RCC 7860 (cell line): Measurements from ENCODE around the gene ACOX1.

Experiments used
- DNase-seq: peaks from one replicate; pipeline ENCODE4 v3.0.0-alpha.2; 2015; ENCODE audit warnings: low spot score
- FAIRE-seq: peaks from 2 replicates; lab custom pipeline; 2012; peaks lifted over from hg19 to GRCh38; lab: Jason Lieb, UNC

The ACOX1 gene

DNA sequence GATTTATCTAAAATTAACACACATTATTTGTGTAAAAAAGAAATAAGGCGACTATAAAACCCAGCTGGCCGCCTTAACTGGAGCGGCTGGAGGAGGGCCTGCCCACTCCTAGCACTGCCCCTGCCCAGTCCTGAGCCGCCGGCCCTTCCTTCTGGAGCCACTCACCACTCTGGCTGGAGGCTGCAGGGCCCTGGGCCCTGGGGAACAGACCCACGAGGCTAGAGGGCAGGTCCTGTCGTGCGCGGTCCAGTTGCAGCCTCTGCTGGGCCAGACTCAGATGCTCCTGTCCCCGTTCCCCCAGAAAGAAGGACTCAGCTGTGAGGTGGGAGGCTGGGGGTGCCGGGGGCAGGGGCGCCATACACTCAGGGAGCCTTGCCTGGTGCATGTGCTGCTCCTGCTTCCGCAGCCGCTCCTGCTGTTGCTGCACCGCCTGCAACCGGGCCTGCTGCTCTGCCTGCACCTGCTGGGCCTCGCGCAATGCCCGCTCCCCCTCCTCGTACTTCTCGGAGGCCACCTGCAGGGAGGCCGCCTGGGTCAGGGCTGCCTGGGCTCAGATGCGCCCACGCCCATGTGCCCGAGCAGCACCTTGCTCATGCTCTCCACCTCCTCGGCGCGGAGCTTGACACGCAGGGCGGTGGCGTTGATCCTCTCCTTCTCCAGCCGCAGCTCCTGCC is 65.3 kb downstream of the ACOX1 start:
- no peak for FAIRE-seq
- no peak for DNase-seq

DNA sequence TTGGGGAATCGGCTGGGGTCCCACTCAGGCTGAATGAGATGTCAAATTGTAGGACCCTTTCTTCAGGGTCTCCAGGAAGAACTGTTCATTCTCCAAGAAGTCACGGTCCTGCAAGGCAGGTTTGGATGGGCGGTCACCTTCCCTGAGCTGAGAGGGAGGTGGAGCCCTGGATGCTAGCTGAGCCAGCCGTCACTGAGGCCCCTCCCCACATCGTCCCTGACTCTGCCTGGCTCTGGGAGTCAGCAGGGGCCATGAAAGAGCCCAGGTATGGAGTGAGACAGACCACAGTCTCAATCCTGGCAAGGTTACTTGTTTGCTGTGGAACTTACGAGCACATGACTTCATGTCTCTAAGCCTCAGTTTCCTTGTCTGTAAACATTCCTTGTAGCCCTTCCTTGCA is 68.3 kb downstream of the ACOX1 start:
- DNase-seq (no peak), FAIRE-seq (no peak)

DNA sequence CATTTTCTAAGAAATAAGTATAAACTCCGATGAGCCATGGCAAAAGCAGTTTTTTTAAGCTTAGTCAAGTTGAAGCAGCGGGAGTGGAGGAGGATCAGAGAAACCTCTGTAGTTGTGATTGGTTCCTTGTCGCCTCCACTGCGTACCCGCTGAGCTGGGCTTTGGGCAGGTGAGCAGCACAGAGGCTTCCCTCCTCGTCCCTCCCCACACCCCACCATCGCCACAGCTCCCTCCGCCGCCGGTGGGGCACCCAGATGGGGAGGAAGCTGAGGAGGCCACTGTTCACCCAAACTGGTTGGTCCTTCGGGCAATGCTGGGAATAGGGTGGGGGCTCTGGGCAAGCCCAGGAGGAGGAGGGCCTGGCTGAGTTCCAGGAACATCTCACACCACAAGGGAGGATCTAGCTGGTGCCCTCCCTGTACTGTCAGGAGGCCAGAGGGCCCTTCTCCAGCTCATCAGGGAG is 69.1 kb downstream of the ACOX1 start:
- DNase-seq (no peak), FAIRE-seq (no peak)

DNA sequence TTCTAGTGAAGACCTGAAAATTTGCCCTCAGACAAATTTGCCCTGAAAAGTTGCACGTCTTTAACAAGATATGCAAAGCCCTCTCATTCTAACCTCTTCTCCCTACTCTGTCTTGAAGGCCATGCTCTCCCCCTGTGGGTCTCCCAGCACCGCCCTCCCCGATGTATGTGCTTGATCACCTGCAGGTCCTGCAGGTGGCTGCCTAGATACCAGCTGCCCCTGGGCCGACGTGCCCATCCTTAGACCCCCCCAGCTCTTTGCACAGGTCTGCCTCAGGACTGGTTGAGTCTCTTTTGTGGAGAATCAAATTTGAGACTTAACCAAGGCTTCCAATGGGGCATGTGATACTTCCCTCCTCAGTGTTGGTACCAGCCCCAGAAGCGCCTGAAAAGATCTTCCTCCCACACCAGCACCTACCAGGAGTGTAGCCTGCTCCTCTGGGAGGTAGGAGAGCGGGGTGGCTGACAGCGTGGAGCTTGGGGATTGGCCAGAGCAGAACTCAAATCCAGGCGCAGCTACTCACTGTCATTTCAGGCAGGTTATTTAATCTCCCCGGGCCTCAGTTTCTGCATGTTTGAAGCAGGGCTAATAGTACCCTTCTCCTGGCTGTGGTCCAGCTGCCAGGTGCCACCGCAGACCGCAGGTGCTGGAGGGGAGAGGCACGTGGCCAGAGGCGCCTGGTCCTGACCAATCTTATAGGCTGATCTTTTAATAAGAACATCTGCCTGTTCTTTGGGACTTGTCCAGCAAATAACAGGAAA is 69.7 kb downstream of the ACOX1 start:
- no peak for DNase-seq
- no peak for FAIRE-seq

DNA sequence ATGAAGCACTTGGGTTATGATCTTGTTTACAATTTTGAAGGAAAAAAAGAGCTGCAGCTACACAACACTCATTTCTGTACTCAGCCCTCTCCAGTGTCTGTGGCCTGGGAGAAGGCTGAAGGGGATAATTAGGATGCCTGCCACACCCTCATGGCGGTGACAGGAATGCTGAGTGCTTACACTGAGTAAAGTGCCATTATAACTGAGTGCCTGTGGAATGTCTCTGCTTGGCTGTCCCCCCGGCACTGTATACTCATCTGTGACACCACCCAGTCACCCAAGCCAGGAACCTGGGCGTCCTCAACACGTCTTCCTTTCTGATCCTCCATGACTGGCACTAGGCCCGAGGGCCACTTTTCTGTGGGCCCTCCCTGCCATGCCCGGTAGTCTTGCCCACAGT is 70.8 kb downstream of the ACOX1 start:
- DNase-seq (no peak), FAIRE-seq (no peak)

DNA sequence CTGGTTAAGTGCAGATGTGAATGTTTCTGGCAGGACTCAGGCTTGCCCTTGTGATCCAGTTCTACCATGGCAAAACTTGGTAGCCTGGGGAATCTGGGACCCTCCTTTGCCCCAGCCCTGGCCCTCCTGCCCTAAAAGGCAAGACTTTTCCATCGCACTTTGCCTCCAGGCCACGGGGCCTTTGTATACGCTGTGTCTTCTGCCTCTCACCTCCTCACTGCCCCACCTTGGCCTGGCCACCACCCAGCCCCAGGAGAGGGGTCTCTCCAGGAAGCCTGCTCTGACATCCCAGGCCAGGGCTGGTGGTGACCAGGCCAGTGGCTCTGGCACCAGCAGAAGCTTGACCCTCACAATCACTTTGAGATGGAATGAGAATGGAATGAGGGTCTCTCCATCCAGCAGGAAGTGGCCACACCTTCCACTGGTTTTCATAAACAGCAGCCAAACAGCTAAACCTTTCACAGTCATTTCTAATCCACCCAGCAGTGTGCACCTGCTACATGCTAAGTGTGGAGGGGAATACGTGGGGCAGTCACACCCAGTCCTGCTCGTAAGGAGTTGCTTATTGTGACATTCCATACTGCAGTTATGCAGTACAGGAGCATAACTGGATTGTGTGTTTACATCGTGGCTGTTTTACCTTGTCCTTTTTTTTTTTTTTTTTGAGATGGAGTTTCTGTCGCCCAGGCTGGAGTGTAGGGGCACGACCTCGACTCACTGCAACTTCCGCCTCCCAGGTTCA is 72.7 kb downstream of the ACOX1 start:
- FAIRE-seq (no peak), DNase-seq (no peak)

DNA sequence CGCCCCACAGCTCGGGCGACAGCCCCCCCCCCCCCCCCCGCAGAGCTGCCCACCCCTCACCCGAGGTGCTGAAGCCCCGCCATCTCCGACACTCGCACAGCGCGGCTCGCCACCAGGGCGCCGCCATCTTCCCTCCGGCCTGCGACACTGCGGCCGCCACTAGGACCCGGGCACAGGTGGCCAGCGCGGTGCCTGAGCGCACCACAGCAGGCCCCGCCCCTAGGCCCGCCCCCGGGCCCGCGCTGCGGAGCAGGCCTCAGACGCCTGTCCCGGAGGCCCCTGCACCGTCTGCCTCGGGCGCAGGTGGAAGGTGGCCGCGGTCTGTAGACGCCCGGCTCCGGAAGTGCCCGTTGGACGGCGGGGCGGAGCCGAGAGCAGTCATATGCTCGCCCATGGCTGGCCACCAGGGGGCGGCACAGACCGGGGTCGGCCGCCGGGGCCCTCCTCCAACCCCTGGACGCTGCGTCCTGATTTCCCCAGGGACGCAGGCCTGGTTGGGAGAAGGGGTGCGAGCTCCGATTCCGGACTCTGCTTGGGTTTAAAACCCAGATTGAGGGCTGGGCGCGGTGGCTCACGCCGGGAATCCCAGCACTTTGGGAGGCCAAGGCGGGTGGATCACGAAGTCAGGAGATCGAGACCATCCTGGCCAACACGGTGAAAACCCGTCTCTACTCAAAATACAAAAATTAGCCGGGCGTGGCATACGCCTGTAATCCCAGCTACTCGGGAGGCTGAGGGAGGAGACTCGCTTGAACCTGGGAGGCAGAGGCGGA is 74.0 kb downstream of the ACOX1 start, which contains the start of gene MRPL38:
Gene MRPL38 (minus strand): TSS at position 136 of the 773 bp plus-strand sequence. CDS start 9 bp downstream, at position 127.
- DNase-seq (peak; percentile 94), FAIRE-seq (peak; percentile 60)

DNA sequence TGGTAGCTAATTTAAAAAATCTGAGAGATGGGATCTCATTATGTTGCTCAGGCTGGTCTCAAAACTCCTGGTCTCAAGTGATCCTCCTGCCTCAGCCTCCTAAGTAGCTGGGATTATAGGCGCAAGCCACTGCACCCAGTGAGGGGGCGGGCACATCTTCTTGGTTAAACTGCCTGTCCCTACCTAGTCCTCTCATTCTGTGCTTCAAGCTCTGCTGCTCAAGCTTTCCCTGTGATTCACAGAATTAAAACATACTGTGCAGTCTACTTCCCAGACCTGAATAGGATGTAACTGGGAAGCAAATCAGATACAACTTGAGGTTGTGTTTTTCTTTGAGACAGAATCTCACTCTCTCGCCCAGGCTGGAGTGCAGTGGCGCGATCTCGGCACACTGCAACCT is 76.6 kb downstream of the ACOX1 start:
- FAIRE-seq, result no peak
- peak; percentile 35 for DNase-seq

DNA sequence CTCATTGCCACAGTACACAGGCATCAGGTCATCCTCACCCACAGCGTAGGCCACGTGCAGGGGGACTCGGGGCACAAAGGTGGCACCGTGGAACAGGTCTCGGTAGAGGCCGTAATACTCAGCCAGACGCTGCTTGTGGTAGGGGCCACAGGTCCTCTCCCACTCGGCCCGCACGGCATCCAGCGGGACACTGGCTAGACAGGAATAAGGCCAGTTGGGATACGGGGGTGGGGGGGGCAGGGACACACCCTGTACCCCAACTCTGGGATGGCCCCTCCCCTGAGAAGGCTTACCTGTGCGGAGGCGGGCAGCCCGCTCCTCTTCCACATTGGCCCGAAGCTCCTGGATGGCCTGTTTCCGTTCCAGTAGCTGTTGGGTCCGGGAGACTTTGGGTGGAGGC is 77.2 kb downstream of the ACOX1 start:
- DNase-seq, result no peak
- FAIRE-seq, result no peak

DNA sequence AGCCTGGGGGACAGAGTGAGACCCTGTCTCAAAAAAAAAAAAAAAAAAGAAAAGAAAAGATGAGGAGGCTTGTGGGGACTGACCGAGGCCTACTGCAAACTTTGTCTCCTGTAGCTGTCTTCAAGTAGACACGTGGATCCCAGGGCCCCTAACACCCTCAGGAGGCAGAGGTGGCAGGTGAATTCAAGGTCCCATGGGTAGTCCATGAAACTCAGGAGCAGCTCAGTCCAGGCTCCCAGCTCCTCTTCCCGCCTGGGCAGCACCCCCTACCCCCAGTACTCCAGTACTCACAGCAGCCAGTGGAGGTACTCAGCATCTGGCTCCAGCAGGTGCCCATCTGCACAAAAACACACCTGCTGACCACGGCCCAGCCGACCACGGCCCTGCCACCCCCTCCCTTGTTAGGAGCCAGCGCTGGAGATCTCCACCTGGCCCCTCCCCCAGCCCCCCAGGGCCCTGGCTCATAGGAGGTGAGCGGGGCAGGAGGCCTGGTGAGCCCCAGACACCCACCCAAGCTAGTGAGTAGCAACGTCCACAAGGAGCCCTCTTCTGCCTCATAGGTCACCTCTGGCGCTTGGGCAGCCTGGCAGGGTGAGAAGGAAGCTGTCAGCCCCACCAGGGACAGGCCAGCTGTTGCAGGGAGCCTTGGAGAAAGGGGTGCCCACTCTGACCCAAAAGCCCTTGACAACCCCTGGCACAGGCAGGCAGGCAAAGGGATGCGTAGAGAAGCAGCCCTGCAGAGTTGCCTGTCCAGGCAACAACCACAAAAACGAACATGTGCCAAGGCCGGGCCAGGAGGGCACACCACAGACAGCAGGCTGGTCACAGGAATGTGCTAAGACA is 78.1 kb downstream of the ACOX1 start:
- no peak for FAIRE-seq
- no peak for DNase-seq

DNA sequence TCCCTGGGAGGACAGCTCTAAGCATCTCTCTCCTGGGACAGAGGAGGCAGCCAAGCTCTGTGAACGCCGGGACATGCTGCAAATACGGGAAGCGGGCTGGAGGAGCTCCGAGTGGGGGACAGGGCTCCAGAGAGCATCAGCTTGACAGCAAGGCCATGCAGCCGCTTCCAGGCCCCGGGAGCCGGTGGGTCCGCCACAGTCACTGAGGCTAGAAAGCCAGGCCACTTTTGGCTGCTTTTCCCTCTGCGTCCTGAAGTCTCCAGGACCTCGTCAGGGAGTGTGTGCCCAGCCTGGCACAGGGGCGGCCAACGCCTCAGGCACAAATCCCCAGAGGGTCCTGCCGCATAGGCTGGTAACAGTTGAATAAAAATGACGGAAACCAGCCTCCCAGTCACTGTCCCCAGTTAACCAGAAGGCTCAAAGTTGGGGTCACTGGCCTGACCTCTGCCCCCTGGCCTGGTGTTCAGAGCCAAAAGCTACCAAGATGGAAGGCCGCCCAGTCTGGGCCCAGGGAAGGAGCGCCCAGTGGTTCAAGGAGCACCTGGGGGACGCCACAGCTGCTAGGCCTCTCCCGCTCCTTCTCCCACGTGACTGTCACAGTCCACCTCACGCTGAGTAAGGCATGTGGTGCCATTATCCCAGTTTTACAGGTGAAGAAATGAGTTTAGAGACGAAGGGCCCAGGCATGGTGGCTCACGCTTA is 79.0 kb downstream of the ACOX1 start:
- DNase-seq, result no peak
- FAIRE-seq, result no peak

DNA sequence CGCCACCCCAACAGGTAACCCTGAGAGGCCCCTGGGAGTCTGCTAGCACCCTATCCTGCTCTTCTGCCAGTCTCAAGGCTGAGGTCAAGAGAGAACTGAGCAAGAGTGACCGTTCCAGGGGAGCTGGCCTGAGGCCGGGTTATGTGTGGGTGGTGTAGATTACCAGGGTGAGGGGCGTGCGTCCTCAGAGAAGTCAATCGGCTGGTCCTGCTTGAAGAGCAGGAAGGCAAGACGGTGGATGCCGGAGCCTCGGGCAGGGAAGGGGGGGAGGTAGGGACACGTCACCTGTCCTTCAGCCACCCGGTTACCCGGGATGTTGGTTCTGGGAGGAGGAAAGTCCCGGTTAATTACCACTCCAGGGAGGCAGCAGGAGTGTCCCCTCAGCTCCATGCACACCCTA is 79.6 kb downstream of the ACOX1 start:
- FAIRE-seq (no peak), DNase-seq (no peak)

DNA sequence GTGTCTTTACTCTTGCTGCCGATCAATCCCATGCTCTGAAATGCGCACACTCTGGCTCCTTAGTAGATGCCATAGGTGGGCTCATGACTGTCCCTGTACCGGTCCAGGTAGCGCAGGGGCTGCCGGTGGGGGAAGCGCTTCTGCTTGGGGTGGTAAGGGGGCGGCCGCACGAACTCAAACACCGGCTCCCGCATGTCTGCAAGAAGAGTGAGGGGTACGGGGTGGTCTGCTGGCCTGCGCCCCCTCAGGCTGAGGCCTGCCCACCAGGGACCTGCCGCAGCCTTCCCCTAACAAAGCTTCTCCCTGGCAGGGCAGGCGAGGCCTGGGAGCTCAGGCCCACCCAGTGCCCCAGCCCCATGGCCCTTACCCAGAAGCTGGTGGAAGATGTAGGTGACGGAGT is 80.2 kb downstream of the ACOX1 start:
- DNase-seq (no peak), FAIRE-seq (no peak)

DNA sequence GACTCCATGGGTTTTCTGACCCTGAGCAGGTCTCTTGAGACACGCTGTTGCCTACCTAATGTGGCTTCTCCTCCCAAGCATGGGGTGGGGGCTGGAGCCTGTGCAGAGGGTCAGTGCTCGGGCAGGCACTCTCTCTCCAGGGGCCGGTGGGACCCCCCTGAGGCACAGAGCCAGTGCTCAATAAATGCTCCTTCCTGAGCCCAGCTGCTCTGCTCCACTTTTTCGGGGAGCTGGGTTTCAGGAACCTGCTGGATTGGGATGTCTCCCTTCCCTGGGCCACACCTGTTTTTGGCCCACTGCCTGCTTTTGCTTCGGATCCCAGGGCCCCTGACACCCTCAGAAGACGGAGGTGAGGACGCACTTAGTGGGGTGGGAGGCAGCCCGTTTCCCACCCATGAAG is 80.9 kb downstream of the ACOX1 start:
- FAIRE-seq (no peak), DNase-seq (no peak)

DNA sequence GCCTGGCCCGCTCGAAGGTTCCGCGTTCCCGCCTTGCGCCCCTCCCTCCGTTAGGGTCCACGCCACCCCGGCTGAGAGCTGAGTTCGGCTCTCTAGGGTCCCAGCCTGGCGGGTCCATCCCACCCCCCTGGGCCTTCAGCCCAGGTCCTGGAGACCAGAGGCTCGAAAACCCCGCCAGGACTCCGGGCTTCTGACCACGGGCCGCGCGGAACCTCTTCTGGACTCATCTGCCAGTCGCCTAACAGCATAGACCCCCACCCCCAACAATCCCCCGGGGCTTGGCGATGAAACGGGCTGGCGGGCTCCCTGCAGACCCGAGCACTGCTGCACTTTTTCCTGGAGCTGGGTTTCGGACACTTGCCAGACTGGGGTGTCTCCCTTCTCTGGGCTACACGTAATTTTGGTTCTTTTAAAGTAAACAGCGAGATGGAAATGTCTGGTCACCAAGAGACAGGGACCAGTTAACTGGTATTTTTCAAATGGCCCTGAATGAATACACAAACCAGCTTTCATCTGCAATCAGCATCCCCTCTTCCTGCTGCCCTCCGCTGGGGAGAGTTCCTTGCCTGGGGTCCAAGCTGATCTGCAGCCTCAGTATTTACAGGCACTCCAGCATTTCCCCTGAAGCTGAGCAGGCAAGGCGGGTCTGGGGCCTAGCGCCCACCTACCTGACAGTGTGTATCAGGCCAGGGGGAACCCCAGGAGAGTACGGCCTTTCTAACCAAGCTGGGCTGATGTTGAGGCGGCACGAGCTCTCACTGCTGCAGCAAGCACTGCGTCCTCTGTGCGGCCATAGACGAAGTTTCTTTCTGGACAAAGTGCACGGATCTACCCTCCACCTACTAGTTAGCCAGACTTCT is 81.6 kb downstream of the ACOX1 start:
- FAIRE-seq (no peak), DNase-seq (no peak)

DNA sequence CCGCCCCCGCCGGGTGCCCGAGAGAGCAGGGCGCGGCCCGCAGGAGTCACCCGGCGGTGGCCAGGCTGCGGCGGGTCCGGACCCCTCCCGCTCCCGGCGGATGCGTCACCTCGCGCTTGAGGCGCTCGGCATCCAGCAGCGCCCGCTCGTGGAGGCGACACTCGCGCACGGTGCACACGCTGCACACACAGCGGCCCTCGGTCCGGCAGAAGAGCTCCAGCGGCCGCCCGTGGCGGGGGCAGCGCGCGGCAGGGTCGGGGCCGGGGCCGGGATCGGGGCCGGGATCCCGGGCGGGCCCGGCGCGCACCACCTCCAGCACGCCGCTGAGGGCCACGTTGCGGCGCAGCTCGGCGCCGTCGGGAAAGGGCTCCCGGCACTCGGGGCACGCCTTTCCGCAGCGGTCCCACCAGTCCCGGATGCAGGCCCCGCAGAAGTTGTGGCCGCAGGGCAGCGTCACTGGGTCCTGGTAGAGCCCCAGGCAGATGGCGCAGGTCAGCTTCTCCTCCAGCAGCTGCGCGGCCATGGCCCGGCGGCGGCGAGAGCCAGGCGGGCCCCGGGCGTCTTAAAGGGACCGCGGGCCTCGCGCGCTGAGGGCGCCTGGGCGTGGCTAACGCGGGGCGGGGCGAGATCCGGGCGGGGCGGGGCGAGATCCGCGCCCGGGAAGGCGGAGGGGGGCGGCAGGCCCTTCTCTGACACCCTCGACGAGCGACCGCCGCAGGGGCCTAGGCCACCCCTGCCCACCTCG is 82.4 kb downstream of the ACOX1 start, which contains the start of gene TRIM65:
Gene TRIM65 (minus strand): TSS at position 537 of the 745 bp plus-strand sequence. CDS start 14 bp downstream, at position 523.
- DNase-seq (peak; percentile 66), FAIRE-seq (no peak)

DNA sequence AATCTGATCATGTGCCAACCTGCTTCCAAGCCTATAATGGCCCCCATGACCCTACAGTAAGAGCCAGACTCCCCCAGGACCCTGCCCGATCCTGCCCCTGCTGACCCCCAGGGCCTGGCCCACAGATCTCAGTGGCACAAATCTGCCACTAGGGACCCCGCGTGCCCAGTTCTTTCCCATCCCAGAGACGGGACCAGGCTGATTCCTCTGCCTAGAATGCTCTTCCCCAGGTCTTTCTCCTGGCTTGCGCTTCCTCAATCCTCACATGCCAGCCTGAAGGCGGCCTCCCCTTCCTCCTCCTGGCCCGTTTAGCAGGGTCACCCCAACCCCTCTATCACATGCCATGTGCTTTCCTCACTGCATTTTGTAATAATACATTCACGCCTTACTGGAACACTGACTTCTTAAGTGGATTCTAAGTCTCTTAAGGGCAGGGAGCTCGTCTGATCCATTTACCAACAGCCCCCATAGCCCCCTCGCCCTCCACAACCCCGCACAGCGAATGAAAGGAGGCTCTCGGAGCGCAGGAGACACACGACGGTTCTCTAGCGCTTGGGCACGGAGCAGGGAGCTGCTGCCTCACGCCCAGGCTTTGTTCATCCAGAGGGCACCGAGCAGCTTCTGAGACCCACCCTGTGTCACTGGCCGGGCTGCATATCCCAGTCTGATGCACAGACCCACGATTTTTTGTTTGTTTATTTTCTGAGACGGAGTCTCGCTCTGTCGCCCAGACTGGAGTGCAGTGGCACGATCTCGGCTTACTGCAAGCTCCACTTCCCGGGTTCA is 83.4 kb downstream of the ACOX1 start:
- no peak for FAIRE-seq
- no peak for DNase-seq
